Hepatocyte (in vitro differentiated cells): Measurements from ENCODE around the gene SOX10. TPM values are rescaled to one million over a fixed set of nuclear protein-coding genes. Genes with fewer than 3 reads are reported as not detected.

Source experiments
- DNase-seq: peaks from one replicate; pipeline ENCODE4 v3.0.0-alpha.2; 2016; ENCODE audit warnings: low spot score
- H2AFZ ChIP-seq: fragments of 200-600 bp; sonication (generic); 2 replicates; pipeline ENCODE4 v1.6.0; 2016; ENCODE audit warnings: antibody characterized with exemption, mild to moderate bottlenecking
- H3K27ac ChIP-seq: fragments of 200-600 bp; sonication (generic); 2 replicates; pipeline ENCODE4 v1.5.1; 2016; ENCODE audit warnings: mild to moderate bottlenecking
- H3K27me3 ChIP-seq: fragments of 200-600 bp; sonication (generic); 2 replicates; pipeline ENCODE4 v1.6.1; 2016
- H3K36me3 ChIP-seq: fragments of 200-600 bp; sonication (generic); replicated peaks from 2 replicates; pipeline ENCODE4 v1.5.1; 2016; ENCODE audit warnings: low read depth; ENCODE audit not compliant: insufficient read depth
- H3K4me1 ChIP-seq: fragments of 200-600 bp; sonication (generic); 2 replicates; pipeline ENCODE4 v1.5.1; 2016; ENCODE audit warnings: mild to moderate bottlenecking, moderate library complexity; ENCODE audit not compliant: insufficient read depth
- H3K4me2 ChIP-seq: fragments of 200-600 bp; sonication (generic); 2 replicates; pipeline ENCODE4 v1.6.0; 2016
- H3K4me3 ChIP-seq: fragments of 200-600 bp; sonication (generic); 2 replicates; pipeline ENCODE4 v1.5.1; 2016; ENCODE audit warnings: mild to moderate bottlenecking
- H3K79me2 ChIP-seq: fragments of 200-600 bp; sonication (generic); 2 replicates; pipeline ENCODE4 v1.6.0; 2017; ENCODE audit warnings: mild to moderate bottlenecking
- H3K9me2 ChIP-seq: fragments of 200-600 bp; sonication (generic); replicated peaks from 2 replicates; pipeline ENCODE4 v1.6.0; 2017; ENCODE audit warnings: mild to moderate bottlenecking; ENCODE audit not compliant: insufficient read depth
- H3K9me3 ChIP-seq: fragments of 200-600 bp; sonication (generic); 2 replicates; pipeline ENCODE4 v1.5.1; 2016; ENCODE audit warnings: low read depth, mild to moderate bottlenecking
- H4K20me1 ChIP-seq: fragments of 200-600 bp; sonication (generic); 2 replicates; pipeline ENCODE4 v1.6.0; 2016; ENCODE audit warnings: mild to moderate bottlenecking; ENCODE audit not compliant: insufficient read depth, poor library complexity, severe bottlenecking
- CTCF ChIP-seq: fragments of 200-600 bp; sonication (generic); IDR thresholded peaks from 2 replicates; pipeline ENCODE4 v1.5.1; 2016; ENCODE audit warnings: antibody characterized with exemption, mild to moderate bottlenecking; ENCODE audit not compliant: poor library complexity
- EZH2 ChIP-seq: fragments of 200-600 bp; sonication (generic); IDR thresholded peaks from 2 replicates; pipeline ENCODE4 v1.6.1; 2016; ENCODE audit warnings: antibody characterized with exemption, mild to moderate bottlenecking, borderline replicate concordance
- EZH2phosphoT487 ChIP-seq: fragments of 200-600 bp; sonication (generic); IDR thresholded peaks from one replicate; pipeline ENCODE4 v1.6.1; 2018; ENCODE audit warnings: antibody characterized with exemption, mild to moderate bottlenecking, low read depth, moderate library complexity; ENCODE audit not compliant: unreplicated experiment, severe bottlenecking
- WGBS: methylation state at CpG from one replicate; pipeline ENCODE4 v1.1.6; 2016; ENCODE audit warnings: low lambda C conversion rate; ENCODE audit errors: missing lambda C conversion rate; 5-methylcytosine and 5-hydroxymethylcytosine counted together
- polyA plus RNA-seq: library from polyadenylated mRNA; unstranded; fragments of >200 nt; fragmentation: Nextera tagmentation; extraction: Ambion mirVana; gene quantifications from 2 replicates; pipeline ENCODE4 v1.2.1, GENCODE V29; 2016
- total RNA-seq: library from RNA; depleted of rRNA; stranded (reverse); fragments of >200 nt; gene quantifications from 2 replicates; pipeline ENCODE4 v1.2.3, GENCODE V29; 2014

SOX10 gene
- not detected in 2 replicates for total RNA-seq
- not detected in 2 replicates for polyA plus RNA-seq

- WGBS = 24% methylated on average over 30 of the region's 42 CpGs
- H3K9me2 ChIP-seq = no peaks in the 10 kb centered on the region
- peak within 1 kb of the TSS; percentile 69 for H3K4me2 ChIP-seq
- no peaks in the 10 kb centered on the region for H3K36me3 ChIP-seq
- no peak within 1 kb of the TSS for H2AFZ ChIP-seq
- H3K79me2 ChIP-seq = no peaks in the 10 kb centered on the region
- H3K9me3 ChIP-seq = no peaks in the 10 kb centered on the region
- no peak for DNase-seq
- H3K4me3 ChIP-seq = no peak within 1 kb of the TSS
- peaks cover 4% of the 10 kb centered on the region for H4K20me1 ChIP-seq
- peaks cover 37% of the 10 kb centered on the region for H3K27me3 ChIP-seq
- peak; percentile 31 for TF ChIP-seq EZH2
- peak; percentile 15 for TF ChIP-seq EZH2phosphoT487
- no peak for TF ChIP-seq CTCF
- H3K27ac ChIP-seq = no peak within 1 kb of the TSS
- H3K4me1 ChIP-seq = peaks cover 5% of the 10 kb centered on the region
Measured at GRCh38 chr22:37983860-37984791, at the start of gene SOX10. TSS of gene SOX10 (minus strand) at chr22:37984555. CDS start at chr22:37983784, 771 bp downstream.

- Histone ChIP-seq H3K27ac (no peak overlapping the region), H3K4me3 (no peak overlapping the region), H3K36me3 (no peaks in the 10 kb centered on the region), H2AFZ (no peak overlapping the region), H3K79me2 (no peaks in the 10 kb centered on the region), H3K9me2 (no peaks in the 10 kb centered on the region), H3K4me2 (no peak overlapping the region), H3K4me1 (peaks cover 14% of the 10 kb centered on the region), H4K20me1 (no peaks in the 10 kb centered on the region), H3K9me3 (no peaks in the 10 kb centered on the region), H3K27me3 (no peaks in the 10 kb centered on the region)
- TF ChIP-seq EZH2 (no peak), EZH2phosphoT487 (no peak), CTCF (no peak)
- DNase-seq = no peak
- 90% methylated on average over 27 of the region's 27 CpGs for WGBS
Measured at GRCh38 chr22:38033522-38034277, 49.3 kb upstream of the SOX10 start.

GRCh38 chr22:38032681-38033521 lies 48.5 kb upstream of the SOX10 start:
- Histone ChIP-seq H4K20me1 (no peaks in the 10 kb centered on the region), H3K4me2 (no peak overlapping the region), H3K4me1 (peaks cover 14% of the 10 kb centered on the region), H3K36me3 (no peaks in the 10 kb centered on the region), H3K27me3 (no peaks in the 10 kb centered on the region), H3K4me3 (no peak overlapping the region), H3K9me2 (no peaks in the 10 kb centered on the region), H2AFZ (no peak overlapping the region), H3K79me2 (no peaks in the 10 kb centered on the region), H3K9me3 (no peaks in the 10 kb centered on the region), H3K27ac (no peak overlapping the region)
- 83% methylated on average over 19 of the region's 19 CpGs for WGBS
- peak; percentile 45 for DNase-seq
- TF ChIP-seq EZH2phosphoT487 (no peak), CTCF (no peak), EZH2 (no peak)
